GM12878 (cell line): Measurements from ENCODE around the gene POLR2B. TPM values are rescaled to one million over a fixed set of nuclear protein-coding genes. Genes with fewer than 3 reads are reported as not detected.

Experiments
- ATAC-seq: fragments of 200-7000 bp; cut with Tn5 transposase; 3 replicates; pipeline ENCODE4 v1.9.1; 2020; ENCODE audit warnings: mild to moderate bottlenecking, moderate library complexity
- BruUV-seq: library from RNA; stranded (reverse); fragments of 400-500 nt; replicated peaks from 2 replicates; lab custom pipeline; 2021; lab: Mats Ljungman, UMichigan
- CTCF ChIA-PET: fragments of 300-600 bp; sonication (Branson Sonifier 250); formaldehyde crosslinking; extraction: SDS; loops from one replicate; lab custom pipeline; 2021; ENCODE audit warnings: inconsistent platforms; lab: Yijun Ruan, JAX
- POLR2A ChIA-PET: fragments of 350-600 bp; formaldehyde crosslinking; extraction: SDS; loops from one replicate; lab custom pipeline; 2021; ENCODE audit warnings: inconsistent platforms; lab: Charles Lee
- RAD21 ChIA-PET: fragments of 300-600 bp; sonication (Branson Sonifier 250); formaldehyde crosslinking; loops from one replicate; lab custom pipeline; 2023; ENCODE audit warnings: antibody characterized with exemption; ENCODE audit not compliant: unreplicated experiment; lab: Charles Lee
- SMC1A ChIA-PET: fragments of 300-600 bp; sonication (Branson Sonifier 250); formaldehyde crosslinking; loops from one replicate; lab custom pipeline; 2023; ENCODE audit not compliant: unreplicated experiment, uncharacterized antibody; lab: Charles Lee
- DNase-seq: peaks from one replicate; pipeline ENCODE4 v3.0.0-alpha.2; 2011; ENCODE audit warnings: low read depth, low spot score
- FAIRE-seq: peaks from 3 replicates; lab custom pipeline; 2011; peaks lifted over from hg19 to GRCh38; lab: Jason Lieb, UNC
- H2AFZ ChIP-seq: 2 replicates; pipeline ENCODE4 v1.6.0; 2011; ENCODE audit warnings: low read depth, low read length, control low read depth; ENCODE audit not compliant: control insufficient read depth
- H3K27ac ChIP-seq: 2 replicates; pipeline ENCODE4 v1.5.1; 2011; ENCODE audit warnings: control low read depth; ENCODE audit not compliant: control insufficient read depth, insufficient read depth
- H3K27me3 ChIP-seq, 2 experiments: replicated peaks in 1 of 2; 2 replicates each; pipeline versions ENCODE4 v1.6.0 to v1.6.1; 2011; ENCODE audit warnings: low read length in 1 of 2; ENCODE audit not compliant: control insufficient read depth in 2 of 2, insufficient read depth in 2 of 2
- H3K36me3 ChIP-seq, 2 experiments: 2 replicates each; pipeline ENCODE4 v1.5.1; 2011; ENCODE audit warnings: low read length in 1 of 2; ENCODE audit not compliant: control insufficient read depth in 2 of 2, insufficient read depth in 2 of 2
- H3K4me1 ChIP-seq: 2 replicates; pipeline ENCODE4 v1.6.1; 2011; ENCODE audit warnings: mild to moderate bottlenecking, low read length, moderate library complexity, mixed read lengths; ENCODE audit not compliant: control insufficient read depth, insufficient read depth
- H3K4me2 ChIP-seq: 2 replicates; pipeline ENCODE4 v1.6.0; 2011; ENCODE audit warnings: control low read depth; ENCODE audit not compliant: control insufficient read depth, insufficient read depth
- H3K4me3 ChIP-seq: fragments of 200-600 bp; sonication (generic); 2 replicates; pipeline ENCODE4 v1.5.1; 2016
- H3K79me2 ChIP-seq: 2 replicates; pipeline ENCODE4 v1.6.0; 2011; ENCODE audit warnings: low read length; ENCODE audit not compliant: control insufficient read depth, insufficient read depth
- H3K9ac ChIP-seq: 2 replicates; pipeline ENCODE4 v1.8.0; 2011; ENCODE audit warnings: low read length, control low read depth, mixed read lengths; ENCODE audit not compliant: control insufficient read depth, insufficient read depth
- H3K9me3 ChIP-seq: replicated peaks from 3 replicates; pipeline ENCODE4 v1.5.1; 2011; ENCODE audit warnings: mild to moderate bottlenecking, low read length; ENCODE audit not compliant: control insufficient read depth, insufficient read depth
- H4K20me1 ChIP-seq: 2 replicates; pipeline ENCODE4 v1.6.0; 2011; ENCODE audit not compliant: control insufficient read depth, insufficient read depth
- LARP7 ChIP-seq: fragments of 450-650 bp; IDR thresholded peaks from 2 replicates; pipeline ENCODE4 v1.6.1; 2017; ENCODE audit warnings: mild to moderate bottlenecking
- PAX5 ChIP-seq: IDR thresholded peaks from 2 replicates; pipeline ENCODE4 v1.6.1; 2011; ENCODE audit warnings: low read depth, low read length, borderline replicate concordance
- PBX3 ChIP-seq: IDR thresholded peaks from 2 replicates; pipeline ENCODE4 v1.6.1; 2011; ENCODE audit warnings: mild to moderate bottlenecking, low read depth, low read length, moderate library complexity; ENCODE audit not compliant: insufficient replicate concordance
- REST ChIP-seq: IDR thresholded peaks from 2 replicates; pipeline ENCODE4 v1.6.1; 2012; ENCODE audit warnings: mild to moderate bottlenecking, low read depth, low read length
- SIX5 ChIP-seq: IDR thresholded peaks from 2 replicates; pipeline ENCODE4 v1.6.1; 2011; ENCODE audit warnings: mild to moderate bottlenecking, low read depth, low read length, moderate library complexity; ENCODE audit not compliant: severe bottlenecking
- SREBF2 ChIP-seq: IDR thresholded peaks from 2 replicates; pipeline ENCODE4 v1.6.1; 2012; ENCODE audit warnings: mild to moderate bottlenecking, low read length
- WGBS: methylation state at CpG from one replicate; pipeline ENCODE4 v1.1.6; 2016; ENCODE audit warnings: low lambda C conversion rate; ENCODE audit not compliant: insufficient replicate concordance, insufficient coverage; ENCODE audit errors: missing lambda C conversion rate; 5-methylcytosine and 5-hydroxymethylcytosine counted together
- in situ Hi-C: fragments of 300-500 bp; cut with MboI; formaldehyde crosslinking; loops from 9 replicates; pipeline ENCODE4 v1.14.3; 2018; ENCODE audit warnings: mixed read lengths
- intact Hi-C: fragments of 100-400 bp; cut with micrococcal nuclease; formaldehyde crosslinking; loops from one replicate; pipeline ENCODE4 v1.14.2; 2022; ENCODE audit not compliant: unreplicated experiment
- polyA plus RNA-seq, 11 experiments: library from polyadenylated mRNA; depleted of rRNA in 4 of 11; unstranded in 6 of 11; stranded (reverse) in 5 of 11; fragments of >200 nt; fragmentation: Nextera tagmentation in 4 of 11; fragmentation: Illumina TruSeq in 1 of 11; extraction: Ambion mirVana in 4 of 11; extraction: Trizol in 1 of 11; gene quantifications; 1 replicate in 1 of 11; 2 replicates in 10 of 11; pipeline versions ENCODE4 v1.2.1 to v1.2.3, GENCODE V29; 2011 to 2016; ENCODE audit warnings: inconsistent platforms in 2 of 11, missing spikeins in 2 of 11, low read depth in 1 of 11
- total RNA-seq, 4 experiments: library from RNA; depleted of rRNA in 3 of 4; stranded (reverse); fragments of >200 nt in 3 of 4; fragmentation: Illumina TruSeq in 1 of 4; extraction: Trizol in 1 of 4; gene quantifications; 2 replicates each; pipeline versions ENCODE4 v1.2.1 to v1.2.3, GENCODE V29; 2013 to 2021

The POLR2B gene
- total and polyA plus RNA-seq, 10 of the 15 experiments (the other 5 are each of a cell fraction or from before 2014, with no cell fraction given), result 46.0 to 183 (median 99.2) TPM

GRCh38 chr4:57068237-57068981, 89.7 kb downstream of the POLR2B start:
- ChIA-PET CTCF (no interaction called here), SMC1A (no interaction called here), POLR2A (no interaction called here), RAD21 (no interaction called here)
- ATAC-seq, result no peak
- DNase-seq, result no peak
- H3K4me2 ChIP-seq, result no peak overlapping the region
- WGBS, result 41% methylated on average over 8 of the region's 8 CpGs
- intact Hi-C loops (no loop called here), in situ Hi-C loops (loop anchor here (10.0 kb wide), 1 partner anchor 56 kb away; no protein-coding TSS in a partner anchor)
- no peaks in the 10 kb centered on the region for H3K79me2 ChIP-seq
- no peak overlapping the region for H3K27ac ChIP-seq
- no peaks in the 10 kb centered on the region for H3K4me1 ChIP-seq
- BruUV-seq, result no TSS peak
- H3K9ac ChIP-seq, result no peak overlapping the region
- TF ChIP-seq SREBF2, result no peak
- TF ChIP-seq SIX5, result no peak
- no peak for TF ChIP-seq LARP7
- no peak for TF ChIP-seq PBX3
- TF ChIP-seq PAX5, result no peak
- no peak for TF ChIP-seq REST
- no peak for FAIRE-seq
- H3K4me3 ChIP-seq, result no peak overlapping the region
- H2AFZ ChIP-seq, result no peak overlapping the region
- no peaks in the 10 kb centered on the region for H4K20me1 ChIP-seq
- H3K9me3 ChIP-seq, result no peaks in the 10 kb centered on the region
- H3K36me3 ChIP-seq, result no peaks in the 10 kb centered on the region
- no peaks in the 10 kb centered on the region for H3K27me3 ChIP-seq
